Stimulated activated CD8-positive, alpha-beta memory T cell treated with anti-CD3 and anti-CD28 coated beads, Interleukin-4, amount 100 ng/mL, for 4 hours (primary cell): ENCODE measurements around the gene CACNA2D3.

Experiments used
- DNase-seq, 2 donors: peaks; one replicate each; pipeline ENCODE4 v3.0.0-alpha.2; 2020; ENCODE audit warnings: low read depth in 2 of 2, low spot score in 1 of 2

The CACNA2D3 gene

DNA sequence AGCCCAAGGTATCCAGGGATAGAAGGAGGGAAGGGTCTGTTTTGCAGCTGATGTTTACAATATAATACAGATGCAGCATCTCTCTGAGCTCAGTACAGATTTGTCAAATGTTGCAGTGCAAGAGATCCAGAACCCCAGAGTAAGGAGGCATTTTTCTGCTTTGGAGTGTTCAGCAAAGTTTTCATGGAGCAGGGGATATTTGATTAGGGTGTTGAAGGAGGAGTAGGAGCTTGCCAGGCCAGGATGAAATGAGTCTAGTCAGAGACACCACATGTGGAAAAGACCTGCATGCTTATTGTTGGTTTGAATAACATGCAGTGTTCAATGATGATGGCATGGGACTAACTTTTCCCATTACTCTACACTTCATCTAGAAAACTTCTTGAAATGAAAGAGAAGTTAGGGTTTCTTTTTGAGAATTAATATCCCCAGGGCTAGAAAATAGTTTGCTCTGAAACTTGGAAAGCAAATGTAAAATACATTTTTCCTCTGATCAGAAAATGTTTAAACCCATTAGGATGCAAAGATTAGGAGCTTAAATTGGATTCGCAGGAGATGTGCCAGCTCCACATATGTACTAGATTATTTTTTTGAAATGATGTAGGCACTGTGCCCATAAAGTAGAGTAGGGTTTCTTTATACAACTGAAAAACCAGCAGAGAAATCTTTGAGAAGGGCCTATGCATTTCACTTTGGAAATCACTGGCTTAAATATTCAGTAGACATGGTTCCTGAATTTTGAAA lies 243.8 kb downstream of the CACNA2D3 start:
- DNase-seq, result no peak

DNA sequence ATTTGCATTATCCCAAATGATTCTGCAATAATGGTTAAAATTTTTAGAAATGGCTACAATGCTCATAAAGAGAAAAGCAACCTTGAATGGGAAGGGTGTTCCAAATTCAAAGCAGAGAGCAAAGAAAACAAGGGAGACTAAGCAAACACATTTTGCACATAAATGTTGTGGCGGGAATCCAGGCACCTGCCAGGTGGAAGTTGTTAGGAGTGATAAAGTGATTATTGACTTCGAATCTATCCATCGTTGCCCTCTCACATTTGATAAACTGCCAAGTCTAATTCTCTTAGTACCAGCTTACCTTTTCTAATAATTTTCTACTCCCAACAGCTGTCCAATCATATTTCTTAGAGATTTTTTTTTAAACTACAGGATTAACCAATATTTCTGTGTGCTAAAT lies 244.5 kb downstream of the CACNA2D3 start:
- DNase-seq, result no peak

DNA sequence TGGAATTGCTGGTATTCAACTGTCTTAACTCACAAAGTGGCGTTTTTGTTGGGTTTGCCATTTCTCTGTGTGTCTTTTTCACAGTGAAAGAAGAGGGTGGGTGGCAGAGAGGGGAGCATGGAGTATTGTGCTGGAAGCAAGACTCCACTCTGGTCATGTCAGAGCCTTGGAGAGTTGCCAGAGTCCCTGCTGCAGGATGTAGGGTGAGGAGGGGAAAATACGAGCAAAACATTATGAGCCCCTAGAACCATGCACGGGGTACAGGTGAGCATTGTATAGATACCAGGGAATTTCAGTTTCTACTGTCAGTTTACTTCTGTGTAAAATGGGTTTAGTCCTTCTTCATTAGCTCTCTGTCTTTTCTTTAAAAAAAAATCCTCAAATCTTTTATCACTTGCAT lies 249.9 kb downstream of the CACNA2D3 start:
- no peak for DNase-seq

DNA sequence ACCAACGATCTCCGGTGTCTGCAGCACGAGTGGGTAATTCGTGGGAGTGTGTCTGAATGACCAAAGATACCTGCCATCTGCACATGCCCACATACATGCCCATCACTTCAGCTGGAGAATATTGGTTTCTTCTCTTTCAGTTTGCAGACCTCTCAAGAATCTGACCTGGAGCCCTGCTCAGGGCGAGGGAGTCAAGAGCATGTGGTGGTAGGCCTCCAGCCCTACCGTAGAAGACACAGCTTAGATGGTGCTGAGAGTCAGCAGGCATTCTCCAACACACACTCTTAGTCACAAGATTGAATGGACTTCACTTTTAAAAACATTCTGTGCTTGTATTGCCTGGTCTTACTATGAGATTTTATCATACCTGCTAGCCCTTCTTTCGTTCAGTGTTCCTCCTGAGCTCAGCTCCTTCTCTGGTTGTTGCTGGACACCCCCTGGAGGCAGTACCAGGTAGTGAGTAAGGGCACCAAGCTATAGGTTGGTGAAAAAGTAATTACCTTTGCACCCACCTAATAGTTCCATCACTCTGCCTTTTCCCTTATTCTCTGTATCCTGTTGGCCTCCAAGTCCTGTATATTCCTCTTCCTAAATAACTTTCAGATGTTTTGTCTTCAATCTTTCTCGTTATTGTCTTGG lies 252.0 kb downstream of the CACNA2D3 start:
- no peak for DNase-seq

DNA sequence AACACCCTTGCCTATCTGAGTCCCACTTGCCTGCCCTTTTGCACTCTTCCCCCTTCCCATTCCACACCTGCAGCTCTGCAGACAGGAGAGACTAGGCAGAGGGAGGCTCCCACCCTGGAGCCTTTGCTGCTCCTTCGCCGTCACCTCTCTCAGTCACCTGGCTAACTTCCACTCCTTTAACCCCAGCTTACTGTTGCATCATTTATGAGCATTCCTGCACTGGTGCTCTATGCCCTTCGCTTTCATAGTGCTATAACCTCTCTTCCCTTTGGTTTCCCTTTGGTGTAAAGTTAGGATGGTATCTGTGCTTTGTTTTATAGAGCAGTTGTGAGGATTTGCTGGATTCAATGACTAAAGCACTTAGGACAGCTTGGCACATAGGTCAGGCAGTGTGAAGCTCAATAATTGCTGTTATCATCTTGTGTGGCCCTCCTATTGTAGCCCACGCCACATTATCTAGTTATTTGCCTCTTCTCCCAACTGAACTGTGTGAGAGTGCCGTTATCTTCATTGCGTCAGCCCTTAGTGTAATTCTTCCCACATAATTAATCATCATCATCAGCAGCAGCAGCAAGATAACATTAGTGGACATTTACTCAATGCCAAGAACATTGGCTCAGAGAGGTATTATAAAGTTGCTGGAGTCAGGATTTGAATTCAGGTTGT lies 253.9 kb downstream of the CACNA2D3 start:
- DNase-seq, result no peak

DNA sequence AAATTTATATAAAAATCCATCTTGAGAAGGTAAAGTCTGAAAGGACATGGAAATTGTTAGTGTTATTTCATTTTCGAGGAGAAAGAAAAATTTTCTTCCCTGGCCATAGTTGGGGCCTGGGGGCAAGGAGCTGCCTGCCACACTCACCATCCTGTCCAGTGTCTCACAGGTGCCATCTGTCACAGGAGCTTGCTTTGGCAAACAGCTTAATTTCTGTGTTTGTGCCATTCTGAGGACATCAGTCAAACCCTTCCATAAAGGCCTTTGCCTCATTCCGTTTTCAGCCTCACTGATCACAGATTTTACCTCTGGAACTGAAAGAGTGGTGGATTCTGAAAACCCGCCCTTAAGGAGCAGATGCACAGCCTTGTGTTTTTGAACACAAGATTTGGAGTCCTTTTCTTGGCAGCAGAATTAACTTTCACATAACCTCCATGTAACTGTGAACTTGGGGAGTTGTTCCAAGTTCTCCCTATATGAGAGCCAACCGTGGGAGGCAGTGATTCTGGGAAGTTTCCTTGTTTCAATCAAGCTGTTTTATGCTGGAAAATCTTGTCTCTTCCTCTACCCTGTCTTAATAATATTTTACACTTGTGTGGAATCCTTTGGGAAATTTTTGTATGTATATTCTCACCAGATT lies 254.7 kb downstream of the CACNA2D3 start:
- no peak for DNase-seq

DNA sequence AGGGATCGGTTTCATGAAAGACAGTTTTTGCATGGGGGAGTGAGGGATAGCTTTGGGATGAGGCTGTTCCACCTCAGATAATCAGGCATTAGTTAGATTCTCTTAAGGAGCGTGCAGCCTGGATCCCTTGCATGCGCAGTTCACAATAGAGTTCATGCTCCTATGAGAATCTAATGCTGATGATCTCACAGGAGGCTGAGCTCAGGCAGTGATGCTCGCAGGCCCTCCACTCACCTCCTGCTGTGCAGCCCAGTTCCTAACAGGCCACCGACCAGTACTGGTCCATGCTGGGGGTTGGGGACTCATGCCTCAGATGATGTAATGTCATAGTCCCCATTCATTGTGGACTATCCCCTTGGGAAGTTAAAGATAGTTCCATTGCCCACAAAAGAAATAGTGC lies 255.8 kb downstream of the CACNA2D3 start:
- DNase-seq, result no peak

DNA sequence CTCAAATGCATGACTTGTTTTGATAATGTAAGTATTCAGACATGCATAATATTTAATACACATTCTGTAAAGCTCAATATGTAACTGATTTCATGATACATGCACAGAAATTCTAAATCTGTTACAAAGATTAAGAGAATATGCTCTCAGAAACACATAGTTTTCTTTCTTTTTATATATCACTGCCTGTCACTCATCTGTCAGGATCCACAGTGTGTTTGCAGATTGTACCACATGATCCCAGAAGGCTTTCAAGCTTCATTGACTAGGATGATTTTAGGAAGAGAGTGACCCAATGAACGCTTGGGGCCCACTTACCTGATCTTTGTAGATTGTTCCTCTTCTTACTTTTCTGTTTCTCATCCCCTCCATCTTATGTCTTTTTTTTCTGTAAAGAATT lies 261.9 kb downstream of the CACNA2D3 start:
- no peak for DNase-seq

DNA sequence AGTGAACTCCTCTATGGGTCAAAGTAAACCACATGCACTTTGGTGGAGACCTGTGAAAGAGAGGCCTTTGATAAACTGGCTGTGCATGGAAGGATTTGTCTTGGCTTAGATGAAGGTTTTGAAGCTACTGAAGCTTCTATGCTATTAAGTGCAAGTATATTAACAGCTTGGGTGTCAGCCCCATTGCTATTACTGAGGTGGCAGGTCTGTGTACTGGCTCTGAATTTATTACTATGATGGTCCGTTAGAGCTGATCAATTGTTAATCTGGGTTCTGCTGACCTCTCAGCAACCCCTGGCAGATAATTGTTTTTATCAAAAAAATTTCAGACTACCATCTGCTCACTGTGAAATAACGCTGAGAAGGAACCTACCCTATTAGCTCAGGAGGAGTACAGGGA lies 268.2 kb downstream of the CACNA2D3 start:
- no peak for DNase-seq

DNA sequence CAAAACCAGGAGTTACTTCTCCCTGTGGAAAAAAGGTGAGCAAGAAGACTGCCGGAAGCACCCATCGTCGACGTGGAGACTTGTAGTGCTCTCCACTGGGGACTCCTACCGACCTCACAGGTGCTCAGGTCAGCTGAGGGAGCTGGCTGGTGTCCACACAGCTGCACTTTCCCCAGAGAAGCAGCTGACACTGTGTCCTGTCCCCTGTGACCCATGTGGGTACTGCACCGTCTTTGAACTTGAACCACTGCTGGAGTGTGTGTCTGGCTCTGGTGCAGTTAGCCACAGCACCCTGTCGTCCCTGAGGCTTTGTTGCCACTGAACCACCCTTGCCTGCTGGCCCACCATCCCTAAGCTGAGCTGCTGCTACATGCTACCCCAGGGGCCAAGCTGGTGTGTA lies 270.8 kb downstream of the CACNA2D3 start:
- no peak for DNase-seq

DNA sequence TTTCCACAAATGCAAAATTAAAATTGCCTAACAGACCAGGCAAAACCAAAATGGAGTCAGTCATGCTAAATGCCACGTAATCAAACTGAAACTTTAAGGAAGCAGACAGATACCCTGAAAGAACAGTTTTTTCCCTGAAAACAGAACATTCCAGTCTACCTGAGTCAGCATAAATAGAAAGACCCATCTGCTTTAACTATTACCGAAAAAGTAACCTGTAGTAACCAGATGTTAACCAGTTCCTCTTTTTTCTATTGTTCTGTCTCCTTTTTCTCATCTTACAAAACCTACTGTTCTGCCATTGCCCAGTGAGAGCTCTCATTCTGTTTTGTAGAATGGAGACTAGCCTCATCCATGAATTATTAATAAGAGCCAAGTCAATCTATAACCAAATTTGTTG lies 286.0 kb downstream of the CACNA2D3 start:
- no peak for DNase-seq

DNA sequence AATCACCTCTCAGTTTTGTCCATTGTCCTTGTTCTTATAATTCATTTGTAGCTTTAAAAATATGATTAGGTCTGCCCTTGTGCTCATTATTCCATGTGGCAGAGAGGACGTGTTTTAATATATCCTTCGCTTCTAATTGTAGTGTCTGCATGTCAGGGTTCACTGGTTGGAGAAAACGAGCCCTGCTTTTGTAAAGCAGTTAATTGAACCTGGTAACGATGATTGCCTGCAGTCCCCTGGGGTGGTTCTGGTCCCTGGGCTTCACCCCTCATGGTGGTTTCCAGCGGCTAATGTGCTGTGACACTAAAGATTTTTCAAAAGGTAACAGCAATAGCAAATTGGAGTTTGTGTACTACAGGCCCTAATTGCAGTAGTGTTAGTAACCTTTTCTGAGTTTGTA lies 299.6 kb downstream of the CACNA2D3 start:
- DNase-seq, result no peak

DNA sequence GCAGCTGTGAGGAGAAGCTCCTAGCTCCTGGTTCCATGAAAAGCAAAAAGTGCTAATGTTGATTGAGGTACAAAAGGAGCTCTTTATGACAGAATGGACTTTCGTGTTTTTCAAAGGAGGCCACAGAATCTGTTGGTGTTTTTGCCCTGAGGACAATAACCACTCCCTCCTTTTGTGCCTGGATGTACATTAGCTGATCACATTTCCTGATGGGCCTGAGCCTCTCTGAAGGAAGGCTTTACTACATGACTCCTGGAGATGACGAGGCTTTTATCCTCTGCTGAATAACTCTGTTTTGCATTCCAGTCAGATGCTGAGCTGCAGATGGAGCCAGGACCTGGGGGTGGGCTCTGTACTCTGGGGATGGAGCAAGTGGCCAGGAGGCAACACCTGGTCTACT lies 301.9 kb downstream of the CACNA2D3 start:
- no peak for DNase-seq

DNA sequence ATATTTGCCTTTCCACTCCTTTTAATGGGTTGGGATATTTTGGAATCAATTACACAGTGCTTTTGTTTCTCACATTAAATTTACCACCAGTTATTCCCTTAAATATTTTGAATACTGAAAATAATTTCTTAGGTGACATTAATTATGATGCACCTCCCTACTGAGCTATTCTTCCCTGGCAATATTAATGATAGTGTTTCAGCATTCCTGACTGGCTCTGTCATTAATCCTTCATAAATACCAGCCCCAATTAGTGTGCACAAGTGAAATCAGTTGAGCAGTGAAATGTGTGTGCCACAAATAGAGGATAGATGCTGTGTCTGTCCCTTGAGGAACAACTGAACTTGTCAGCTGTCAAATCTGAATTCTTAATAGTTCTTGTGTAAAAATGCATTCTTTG lies 304.0 kb downstream of the CACNA2D3 start:
- DNase-seq, result no peak

DNA sequence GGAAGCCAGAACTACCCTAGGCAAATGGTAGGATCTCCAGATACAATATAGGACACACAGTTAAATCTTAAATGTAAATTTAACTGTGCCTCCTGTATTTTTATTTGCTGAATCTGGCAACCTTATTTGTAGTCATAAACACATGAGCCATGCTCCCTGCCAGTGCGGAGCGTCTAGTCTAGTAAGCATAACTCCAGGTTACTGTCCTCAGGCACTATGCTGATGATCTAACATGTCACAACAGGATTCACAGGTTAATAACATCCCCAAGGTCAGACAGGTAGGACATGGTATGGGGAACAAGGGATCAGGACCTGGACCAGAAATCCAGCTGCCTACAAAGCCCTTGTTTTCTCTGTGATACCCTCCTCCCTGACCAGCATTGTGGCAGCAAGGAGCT lies 305.1 kb downstream of the CACNA2D3 start:
- no peak for DNase-seq

DNA sequence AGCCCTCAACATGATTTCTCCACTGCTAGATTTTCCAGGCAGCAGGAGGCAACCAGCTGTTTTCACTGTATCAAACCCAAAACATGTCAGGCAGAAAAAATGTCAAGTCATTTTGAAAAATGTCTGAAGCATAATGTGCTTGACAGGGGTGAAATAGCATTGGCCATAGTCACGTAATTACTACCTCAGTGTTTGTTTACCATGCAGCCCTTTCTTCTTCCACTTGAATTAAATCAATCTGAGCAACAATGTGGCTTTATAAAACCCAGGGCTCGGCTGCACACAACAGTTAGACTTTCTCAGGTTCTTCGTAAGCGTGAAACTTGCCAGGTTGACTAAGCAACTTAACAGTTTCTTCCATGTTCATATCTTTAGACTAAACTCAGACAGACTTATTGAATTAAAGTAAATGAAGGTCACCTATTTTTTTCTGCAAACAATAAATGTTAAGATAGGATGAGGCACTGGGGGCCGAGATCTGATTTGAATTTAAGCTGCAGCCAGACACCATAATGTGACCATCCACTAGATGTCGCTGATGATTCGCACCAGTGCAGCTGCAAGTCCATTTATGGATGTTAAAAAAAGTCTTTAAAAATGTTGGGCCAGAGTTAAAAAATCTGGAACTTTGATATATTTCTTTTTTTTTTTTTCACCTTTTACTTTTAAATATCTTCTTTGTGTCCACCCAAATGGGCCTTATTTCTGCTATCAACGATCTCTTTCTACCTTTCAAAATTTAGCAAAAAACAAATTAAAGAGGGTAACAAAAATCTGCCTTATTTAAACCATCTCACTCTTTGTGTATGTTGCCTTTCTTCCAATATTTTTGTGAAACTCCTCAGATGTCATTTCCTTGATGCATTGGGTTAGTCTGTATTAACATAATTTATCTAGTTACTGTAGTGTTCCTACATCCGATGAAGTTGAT lies 305.9 kb downstream of the CACNA2D3 start:
- no peak for DNase-seq

DNA sequence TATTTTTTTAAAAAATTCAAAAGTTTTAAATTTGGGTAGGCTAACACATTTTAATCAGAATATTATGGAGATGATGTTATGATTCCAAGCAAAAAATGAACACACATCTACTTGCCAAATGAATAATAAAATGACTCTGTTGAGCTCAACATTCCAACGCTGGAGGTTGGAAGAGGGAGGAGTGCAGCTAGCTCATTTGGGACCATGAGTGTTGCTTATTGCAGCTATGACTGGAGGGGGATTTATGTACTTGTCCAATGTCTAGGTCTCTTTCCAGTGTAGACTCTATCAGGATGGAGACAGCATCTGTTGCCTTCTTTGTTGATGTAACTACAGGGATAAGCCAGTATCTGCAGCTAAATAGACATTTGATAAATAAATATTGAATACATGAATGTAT lies 310.6 kb downstream of the CACNA2D3 start:
- DNase-seq, result no peak

DNA sequence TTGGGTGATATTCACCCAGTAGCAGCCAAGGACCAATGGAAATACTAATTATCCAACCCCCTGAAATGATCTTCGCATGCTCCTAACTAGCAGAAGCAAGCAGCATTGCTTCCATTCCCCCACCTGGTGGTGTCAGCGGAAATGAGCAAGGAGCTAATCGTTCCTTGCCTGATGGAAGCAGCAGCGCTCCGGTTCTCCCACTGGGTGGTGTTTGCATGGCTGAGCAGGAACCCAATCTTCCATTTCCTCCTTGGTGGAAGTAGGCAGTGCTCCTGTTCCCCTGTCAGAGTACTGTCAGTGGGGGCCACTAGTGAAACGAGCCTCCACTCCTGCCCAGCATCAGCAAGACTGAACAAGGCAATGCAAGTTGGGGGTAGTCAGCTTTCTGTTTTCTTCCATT lies 311.5 kb downstream of the CACNA2D3 start:
- DNase-seq, result no peak

DNA sequence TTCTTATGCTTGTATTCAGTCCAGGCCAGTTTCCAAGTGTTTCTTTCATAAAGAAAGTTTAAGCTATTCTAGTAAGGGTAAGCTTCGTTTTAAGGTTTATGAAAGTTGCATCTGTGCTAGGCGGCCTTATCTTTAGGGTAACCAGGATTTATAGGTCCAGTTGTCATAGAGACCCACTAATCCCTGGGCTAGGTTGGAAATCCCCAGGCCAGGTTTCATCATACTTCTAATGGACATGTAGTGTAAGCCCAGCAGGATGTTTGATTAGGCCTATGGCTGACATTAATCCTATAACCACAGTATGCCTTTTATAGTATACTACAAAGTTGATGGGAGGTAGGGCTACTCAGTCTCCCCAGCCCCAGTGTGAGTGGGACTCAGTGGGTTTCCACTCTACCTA lies 312.4 kb downstream of the CACNA2D3 start:
- no peak for DNase-seq

DNA sequence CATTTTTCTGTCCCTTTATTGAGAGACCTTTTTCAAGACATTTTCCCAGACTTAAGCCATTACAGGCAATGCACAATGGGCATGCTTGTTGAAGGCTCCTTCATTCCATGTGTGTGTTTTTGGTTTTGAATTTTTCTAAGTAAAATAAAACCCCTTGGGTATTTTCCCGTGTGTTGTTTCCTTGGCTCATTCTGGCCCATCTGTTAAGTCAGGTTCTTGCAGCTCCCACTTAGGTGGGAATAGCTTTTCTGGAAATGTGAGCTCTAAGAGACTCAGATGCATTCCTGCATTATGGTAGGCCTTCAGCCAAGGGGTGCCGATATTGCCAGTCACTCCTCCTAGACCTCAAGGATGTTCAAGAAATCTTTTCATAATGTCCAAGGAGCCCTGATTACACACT lies 314.9 kb downstream of the CACNA2D3 start:
- DNase-seq, result no peak

DNA sequence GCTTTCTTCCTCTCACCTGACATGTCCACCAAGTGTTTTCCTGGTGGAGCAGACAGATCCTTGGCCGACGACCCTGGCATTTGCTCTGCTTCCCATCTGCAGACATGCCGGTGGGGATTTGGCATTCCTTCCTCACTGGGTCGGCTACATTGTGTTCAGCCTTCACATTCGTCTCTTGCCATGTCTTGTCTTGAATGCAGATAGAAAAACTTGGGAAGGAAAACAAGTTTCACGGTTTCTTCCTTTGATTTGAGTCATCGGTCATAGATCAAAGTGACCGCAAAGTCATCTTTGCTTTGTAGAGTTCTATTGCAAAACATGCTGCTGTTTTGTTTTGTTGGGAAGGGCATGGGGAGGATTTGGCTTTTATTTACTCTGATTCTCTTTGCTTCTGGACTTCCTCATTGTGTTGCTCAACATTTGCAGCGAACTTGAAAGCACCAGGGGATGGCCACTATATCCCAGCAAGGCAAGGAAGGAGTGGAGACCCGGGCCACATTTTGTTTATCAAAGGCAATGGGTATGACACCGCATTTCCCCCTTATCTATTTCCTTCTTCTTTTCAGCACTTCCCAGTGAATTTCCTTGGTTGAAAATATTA lies 321.3 kb downstream of the CACNA2D3 start:
- no peak for DNase-seq
